Smooth muscle cell (in vitro differentiated cells): ENCODE data around the gene ADIPOR2. TPM values are rescaled to one million over a fixed set of nuclear protein-coding genes. Genes with fewer than 3 reads are reported as not detected.

Source experiments
- DNase-seq: peaks from one replicate; lab custom pipeline; 2025; ENCODE audit not compliant: unreplicated experiment; lab: John Stamatoyannopoulos, UW
- H2AFZ ChIP-seq: fragments of 200-600 bp; sonication (generic); 2 replicates; pipeline ENCODE4 v1.6.0; 2016; ENCODE audit warnings: antibody characterized with exemption, low read depth, mild to moderate bottlenecking
- H3F3A ChIP-seq: fragments of 200-600 bp; sonication (generic); 2 replicates; pipeline ENCODE4 v1.6.0; 2017; ENCODE audit warnings: antibody characterized with exemption, low read depth
- H3K27ac ChIP-seq: fragments of 200-600 bp; sonication (generic); 2 replicates; pipeline ENCODE4 v1.5.1; 2016; ENCODE audit warnings: low read depth, mild to moderate bottlenecking
- H3K27me3 ChIP-seq: fragments of 200-600 bp; sonication (generic); 2 replicates; pipeline ENCODE4 v1.6.1; 2016; ENCODE audit warnings: low read depth, mild to moderate bottlenecking
- H3K36me3 ChIP-seq: fragments of 200-600 bp; sonication (generic); 2 replicates; pipeline ENCODE4 v1.5.1; 2016; ENCODE audit warnings: low read depth
- H3K4me1 ChIP-seq: fragments of 200-600 bp; sonication (generic); 2 replicates; pipeline ENCODE4 v1.5.1; 2016; ENCODE audit warnings: low read depth
- H3K4me2 ChIP-seq: fragments of 200-600 bp; sonication (generic); 2 replicates; pipeline ENCODE4 v1.6.0; 2016; ENCODE audit warnings: mild to moderate bottlenecking
- H3K4me3 ChIP-seq: fragments of 200-600 bp; sonication (generic); 2 replicates; pipeline ENCODE4 v1.5.1; 2016; ENCODE audit warnings: mild to moderate bottlenecking
- H3K79me2 ChIP-seq: fragments of 200-600 bp; sonication (generic); 2 replicates; pipeline ENCODE4 v1.6.0; 2016; ENCODE audit warnings: low read depth, mild to moderate bottlenecking
- H3K9ac ChIP-seq: fragments of 200-600 bp; sonication (generic); 2 replicates; pipeline ENCODE4 v1.6.0; 2016; ENCODE audit warnings: low read depth
- H3K9me3 ChIP-seq: fragments of 200-600 bp; sonication (generic); replicated peaks from 2 replicates; pipeline ENCODE4 v1.5.1; 2016; ENCODE audit warnings: low read depth
- H4K20me1 ChIP-seq: fragments of 200-600 bp; sonication (generic); 2 replicates; pipeline ENCODE4 v1.6.0; 2016; ENCODE audit warnings: low read depth
- CTCF ChIP-seq: fragments of 200-600 bp; sonication (generic); IDR thresholded peaks from 2 replicates; pipeline ENCODE4 v1.5.1; 2017; ENCODE audit warnings: borderline replicate concordance, mild to moderate bottlenecking, antibody characterized with exemption; ENCODE audit not compliant: insufficient read depth, poor library complexity, severe bottlenecking
- WGBS: methylation state at CpG from one replicate; pipeline ENCODE4 v1.1.7; 2016; ENCODE audit warnings: low lambda C conversion rate; 5-methylcytosine and 5-hydroxymethylcytosine counted together
- polyA plus RNA-seq: library from polyadenylated mRNA; unstranded; fragments of >200 nt; fragmentation: Nextera tagmentation; extraction: Ambion mirVana; gene quantifications from 2 replicates; pipeline ENCODE4 v1.2.1, GENCODE V29; 2016
- total RNA-seq: library from RNA; depleted of rRNA; stranded (reverse); fragments of >200 nt; gene quantifications from 2 replicates; pipeline ENCODE4 v1.2.3, GENCODE V29; 2014

The ADIPOR2 gene
- total and polyA plus RNA-seq, 2 experiments from 2014 or later: 7.0 to 34.1 TPM

DNA sequence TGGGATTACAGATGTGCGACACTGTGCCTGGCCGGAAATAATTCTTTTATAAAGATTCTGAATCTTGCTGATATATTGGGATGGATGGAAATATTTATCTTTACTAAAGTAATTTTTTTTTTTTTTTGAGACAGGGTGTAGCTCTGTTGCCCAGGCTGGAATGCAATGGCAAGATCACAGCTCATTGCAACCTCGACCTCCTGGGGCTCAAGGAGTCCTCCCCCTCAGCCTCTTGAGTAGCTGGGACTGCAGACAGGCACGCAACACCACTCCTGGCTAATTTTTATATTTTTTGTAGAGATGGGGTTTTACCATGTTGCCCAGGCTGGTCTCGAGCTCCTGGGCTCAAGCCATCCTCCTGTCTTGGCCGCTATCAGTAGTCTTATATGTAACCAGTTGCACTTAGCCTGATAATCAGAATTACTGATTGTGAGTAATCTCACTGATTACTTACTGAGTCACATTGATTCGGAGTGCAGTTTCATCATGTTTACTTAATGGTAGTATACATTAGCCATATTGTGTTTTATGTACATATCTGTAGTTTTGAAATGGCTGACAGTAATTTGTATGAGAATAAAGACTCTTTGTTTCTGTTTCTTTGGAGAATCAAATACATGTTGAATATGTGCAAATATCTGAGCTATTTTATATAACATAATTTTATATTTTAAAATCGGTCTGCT lies 79.1 kb downstream of the ADIPOR2 start:
- WGBS: 70% methylated on average over 8 of the region's 8 CpGs
- no peaks in the 10 kb centered on the region for H3F3A ChIP-seq
- no peak for DNase-seq
- H3K4me3 ChIP-seq: no peak overlapping the region
- no peak overlapping the region for H3K27ac ChIP-seq
- H3K79me2 ChIP-seq: peaks cover 41% of the 10 kb centered on the region
- no peak overlapping the region for H3K9ac ChIP-seq
- no peak overlapping the region for H2AFZ ChIP-seq
- no peaks in the 10 kb centered on the region for H3K36me3 ChIP-seq
- H3K4me2 ChIP-seq: no peak overlapping the region
- H3K4me1 ChIP-seq: no peaks in the 10 kb centered on the region
- peaks cover 95% of the 10 kb centered on the region for H4K20me1 ChIP-seq
- no peak for TF ChIP-seq CTCF
- H3K27me3 ChIP-seq: no peaks in the 10 kb centered on the region
- no peaks in the 10 kb centered on the region for H3K9me3 ChIP-seq

DNA sequence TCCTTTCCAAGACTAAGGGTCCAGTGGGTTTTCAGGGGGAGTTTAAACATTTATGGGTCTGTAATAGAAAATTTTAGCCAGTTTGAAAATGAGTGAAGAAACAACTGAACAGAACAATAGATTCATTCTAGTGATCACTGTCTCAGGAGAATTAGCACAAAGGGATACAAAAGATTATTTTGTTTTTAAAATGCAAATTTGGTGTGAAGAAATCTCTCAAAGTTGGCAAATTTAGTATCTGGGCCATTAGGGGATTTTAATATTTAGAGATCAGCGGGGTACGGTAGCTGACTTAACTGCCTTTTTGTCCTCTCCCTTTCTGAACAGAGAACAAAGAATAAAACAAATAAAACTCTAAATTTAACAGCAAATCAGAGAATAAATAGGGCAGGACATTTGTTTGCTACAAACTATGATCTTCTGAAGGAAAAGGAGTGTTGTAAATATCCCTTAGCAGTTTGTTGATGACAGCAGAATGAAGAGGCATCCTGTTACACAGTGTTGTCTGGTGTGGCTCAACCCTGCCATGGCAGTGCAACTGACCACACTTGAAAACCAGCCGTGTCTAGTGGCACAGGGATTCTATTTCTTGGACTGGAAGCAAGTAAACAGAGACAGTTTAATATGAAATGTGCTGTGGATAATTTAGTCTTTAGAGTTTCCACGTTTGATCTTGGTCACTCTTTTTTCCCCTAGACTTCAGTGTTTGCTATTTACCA lies 83.2 kb downstream of the ADIPOR2 start:
- peak overlapping the region; percentile 1 for H3K4me2 ChIP-seq
- no peak for TF ChIP-seq CTCF
- H3K9ac ChIP-seq: no peak overlapping the region
- 47% methylated on average over 4 of the region's 4 CpGs for WGBS
- no peak for DNase-seq
- peaks cover 17% of the 10 kb centered on the region for H3K4me1 ChIP-seq
- H3K4me3 ChIP-seq: no peak overlapping the region
- H3K27ac ChIP-seq: peak overlapping the region; percentile 23
- peaks cover 22% of the 10 kb centered on the region for H3K79me2 ChIP-seq
- no peaks in the 10 kb centered on the region for H3K27me3 ChIP-seq
- peaks cover 96% of the 10 kb centered on the region for H4K20me1 ChIP-seq
- no peaks in the 10 kb centered on the region for H3K36me3 ChIP-seq
- H2AFZ ChIP-seq: no peak overlapping the region
- no peaks in the 10 kb centered on the region for H3K9me3 ChIP-seq
- H3F3A ChIP-seq: peaks cover 10% of the 10 kb centered on the region

GRCh38 chr12:1776170-1776921 lies 85.5 kb downstream of the ADIPOR2 start:
- peak overlapping the region; percentile 53 for H3K4me2 ChIP-seq
- 8% methylated on average over 4 of the region's 4 CpGs for WGBS
- no peak overlapping the region for H2AFZ ChIP-seq
- H3K4me3 ChIP-seq: no peak overlapping the region
- H3F3A ChIP-seq: peaks cover 10% of the 10 kb centered on the region
- no peaks in the 10 kb centered on the region for H3K36me3 ChIP-seq
- H4K20me1 ChIP-seq: peaks cover 96% of the 10 kb centered on the region
- no peaks in the 10 kb centered on the region for H3K27me3 ChIP-seq
- H3K79me2 ChIP-seq: peaks cover 6% of the 10 kb centered on the region
- H3K9ac ChIP-seq: no peak overlapping the region
- peak overlapping the region; percentile 35 for H3K27ac ChIP-seq
- DNase-seq: no peak
- no peaks in the 10 kb centered on the region for H3K9me3 ChIP-seq
- H3K4me1 ChIP-seq: peaks cover 17% of the 10 kb centered on the region
- TF ChIP-seq CTCF: no peak
